HG03060 (cell line): Measurements from ENCODE around the gene UBAC2.

Source experiments
- ATAC-seq: cut with Tn5 transposase; IDR thresholded peaks from one replicate; pipeline ENCODE4 v1.9.1; 2021; ENCODE audit warnings: low read depth, moderate number of reproducible peaks; ENCODE audit not compliant: unreplicated experiment

UBAC2 gene

DNA sequence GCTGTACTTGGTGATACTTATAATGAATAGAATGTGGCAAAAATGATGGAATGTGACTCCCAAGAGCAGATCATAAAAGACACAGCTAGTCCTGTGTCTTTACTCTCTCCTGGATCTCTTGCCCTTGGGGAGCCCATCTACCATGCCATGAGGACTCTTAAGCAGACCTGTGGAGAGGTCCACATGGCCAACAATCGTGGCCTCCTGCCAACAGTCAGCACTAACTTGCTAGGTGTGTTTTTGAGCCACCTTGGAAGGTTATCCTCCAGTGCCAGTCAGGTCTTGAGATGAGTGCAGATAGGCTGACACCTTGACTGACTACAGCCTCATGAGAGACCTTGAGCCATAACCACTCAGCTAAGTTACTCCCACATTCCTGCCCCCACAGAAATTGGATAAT is 128.8 kb downstream of the UBAC2 start:
- no peak for ATAC-seq

DNA sequence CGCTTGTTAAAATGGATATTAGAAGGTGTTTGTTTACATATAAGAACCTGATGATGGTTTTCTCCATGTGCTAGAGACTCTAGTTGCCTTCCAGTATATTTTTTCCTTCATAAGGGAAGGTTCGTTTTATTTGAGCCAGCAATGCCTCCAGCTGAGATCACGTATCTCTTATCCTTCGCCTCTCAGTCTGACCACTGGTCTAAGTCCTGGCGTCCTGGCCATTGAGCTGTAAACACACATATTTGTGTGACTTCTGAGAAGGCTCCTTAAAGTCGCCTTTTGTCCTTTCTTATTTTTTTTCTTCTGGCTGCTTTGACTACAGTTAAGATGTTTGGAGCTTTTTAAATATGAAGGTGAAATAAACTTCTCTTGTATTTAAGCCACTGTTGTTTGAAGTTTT is 130.3 kb downstream of the UBAC2 start:
- no peak for ATAC-seq

DNA sequence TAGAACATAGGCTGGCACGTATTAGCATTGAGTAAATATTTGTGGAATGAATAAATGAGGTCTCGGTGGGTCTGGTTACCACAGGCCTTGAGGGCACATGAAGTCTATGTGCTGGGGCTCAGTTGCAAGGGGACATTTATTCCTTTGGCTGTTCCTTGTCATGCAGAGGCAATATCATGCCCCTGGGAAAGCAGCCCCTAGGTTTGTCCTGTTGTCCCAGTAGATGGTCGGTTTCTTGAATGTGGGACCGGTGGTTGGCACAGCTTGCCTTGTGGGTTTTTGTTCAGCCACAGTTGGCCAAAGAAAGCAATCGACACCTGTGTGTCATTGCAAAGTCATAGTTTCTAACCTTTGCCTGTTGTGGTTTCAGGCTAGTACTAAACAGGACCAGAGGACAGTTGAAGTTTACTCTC is 131.2 kb downstream of the UBAC2 start:
- peak; percentile 86 for ATAC-seq

DNA sequence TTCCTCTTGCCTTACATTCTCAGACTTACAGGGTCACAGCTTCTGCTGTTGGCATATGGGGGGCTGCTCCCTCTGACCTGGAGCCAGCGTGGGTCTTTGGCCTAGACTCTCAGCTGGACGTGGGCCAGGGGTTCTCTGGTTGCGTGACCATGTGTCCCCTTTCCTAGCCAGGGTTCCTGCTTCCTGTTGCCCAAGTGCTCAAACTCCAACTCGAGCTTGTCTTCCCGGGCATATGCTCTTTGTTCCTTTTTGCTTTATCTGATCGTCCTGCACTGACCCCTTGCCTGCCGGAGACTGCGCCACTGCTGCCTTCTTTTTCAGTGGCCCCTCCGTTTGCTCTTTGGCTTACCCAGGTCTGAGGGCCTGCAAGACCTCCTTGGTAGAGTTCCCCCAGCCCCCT is 131.8 kb downstream of the UBAC2 start:
- no peak for ATAC-seq

DNA sequence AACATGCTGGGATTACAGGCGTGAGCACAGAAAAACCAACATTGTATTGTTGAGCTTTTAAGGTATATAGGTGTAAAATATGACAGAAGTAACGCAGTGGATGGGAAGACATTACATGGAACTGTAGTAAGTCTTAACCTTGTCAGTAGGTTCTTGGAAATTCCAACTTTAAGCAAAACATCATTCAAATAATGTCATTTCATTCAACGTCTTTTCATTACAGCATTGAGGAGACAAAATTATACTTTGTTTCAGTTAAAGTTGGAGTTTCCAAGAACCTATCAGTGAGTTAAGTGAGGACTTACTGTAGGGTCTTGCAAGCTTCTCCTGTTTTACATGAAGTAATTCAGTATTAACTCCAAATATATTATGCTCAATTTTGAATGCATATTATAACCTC is 133.6 kb downstream of the UBAC2 start:
- ATAC-seq = no peak

DNA sequence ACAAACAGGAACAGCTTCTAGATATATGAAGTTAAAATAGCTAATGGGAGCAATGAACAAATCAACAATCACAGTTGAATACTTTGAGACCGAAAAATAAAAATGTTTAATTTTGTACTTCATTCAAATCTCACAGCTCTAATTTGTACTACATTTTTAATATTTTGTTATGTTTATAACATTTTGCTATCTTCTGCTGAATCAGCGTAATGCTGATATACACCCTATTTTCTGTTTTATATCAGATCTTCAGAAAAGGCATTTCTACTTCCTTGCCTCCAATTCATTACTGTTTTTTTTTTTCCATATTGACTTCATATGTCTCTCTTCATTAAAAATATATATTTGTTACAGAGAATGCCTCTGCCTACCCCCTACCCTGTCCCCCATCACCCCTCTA is 134.4 kb downstream of the UBAC2 start:
- ATAC-seq = no peak

DNA sequence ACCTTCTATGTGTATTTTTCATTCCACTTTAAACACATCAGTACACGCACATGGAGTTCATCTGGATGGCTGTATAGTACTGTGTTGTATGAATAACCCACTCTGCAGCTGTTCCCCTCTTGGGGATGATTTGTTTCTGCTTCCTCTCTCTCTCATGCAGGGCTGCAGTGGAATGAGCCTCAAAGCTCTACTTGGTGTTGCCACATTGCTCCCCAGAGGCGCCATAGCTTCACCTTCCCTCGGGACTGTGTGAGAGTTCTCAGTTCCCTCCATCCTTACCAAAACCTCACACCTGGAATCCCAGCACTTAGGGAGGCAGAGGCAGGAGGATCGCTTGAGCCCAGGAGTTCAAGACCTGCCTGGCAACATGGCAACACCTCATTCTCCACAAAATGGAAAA is 134.9 kb downstream of the UBAC2 start:
- ATAC-seq = no peak

DNA sequence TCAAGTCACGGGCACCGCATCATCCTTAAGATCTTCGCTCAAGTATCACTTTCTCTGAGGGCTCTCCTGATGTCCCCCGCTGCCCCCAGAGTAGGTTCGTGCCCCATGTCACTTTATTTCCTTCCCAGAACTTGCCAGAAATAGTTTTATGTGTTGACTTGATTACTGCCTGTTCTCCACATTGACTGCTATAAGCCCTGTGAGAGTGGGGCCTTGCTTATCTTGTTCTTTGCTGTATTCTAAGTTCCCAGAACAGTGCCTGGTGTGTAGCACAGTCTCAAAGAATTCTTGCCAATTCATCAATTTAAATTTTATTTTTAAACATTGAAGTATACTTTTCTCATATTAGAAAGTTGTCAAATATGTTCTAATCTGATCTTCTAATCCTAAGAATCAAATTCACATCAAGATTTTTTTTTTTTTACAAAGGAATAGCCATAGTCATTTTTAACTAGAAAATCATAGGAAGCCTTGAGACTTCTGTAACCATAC is 138.6 kb downstream of the UBAC2 start:
- ATAC-seq = no peak

DNA sequence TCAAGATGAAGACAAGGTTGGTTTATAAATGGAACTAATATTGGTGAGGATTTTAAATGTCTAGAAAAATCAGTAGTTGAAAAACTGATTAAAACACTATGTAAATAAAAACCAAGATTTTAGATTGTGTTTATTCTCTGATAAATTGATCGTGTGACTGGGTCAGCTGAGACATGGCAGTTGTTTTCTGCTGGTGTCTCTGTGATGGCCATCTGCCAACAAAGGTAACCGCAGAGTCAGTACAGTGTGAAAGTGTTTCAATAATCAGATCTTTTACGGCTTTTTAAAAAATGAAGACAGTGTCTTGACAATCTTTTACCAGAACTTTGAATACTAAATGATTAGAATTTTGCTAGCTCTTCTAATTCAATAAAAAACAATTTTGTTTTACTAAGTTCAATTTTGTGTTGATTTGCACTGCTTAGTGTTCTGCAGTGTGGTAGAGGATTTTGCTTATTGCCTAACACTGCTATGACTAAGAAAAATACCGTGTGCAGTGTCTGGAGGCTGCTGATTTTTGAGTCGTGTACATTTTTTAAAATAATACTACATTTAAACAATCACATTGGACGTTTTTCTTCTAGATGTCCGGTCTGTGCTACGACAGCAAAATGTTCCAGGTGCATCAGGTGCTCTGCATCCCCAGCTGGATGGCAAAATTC is 139.2 kb downstream of the UBAC2 start:
- no peak for ATAC-seq

DNA sequence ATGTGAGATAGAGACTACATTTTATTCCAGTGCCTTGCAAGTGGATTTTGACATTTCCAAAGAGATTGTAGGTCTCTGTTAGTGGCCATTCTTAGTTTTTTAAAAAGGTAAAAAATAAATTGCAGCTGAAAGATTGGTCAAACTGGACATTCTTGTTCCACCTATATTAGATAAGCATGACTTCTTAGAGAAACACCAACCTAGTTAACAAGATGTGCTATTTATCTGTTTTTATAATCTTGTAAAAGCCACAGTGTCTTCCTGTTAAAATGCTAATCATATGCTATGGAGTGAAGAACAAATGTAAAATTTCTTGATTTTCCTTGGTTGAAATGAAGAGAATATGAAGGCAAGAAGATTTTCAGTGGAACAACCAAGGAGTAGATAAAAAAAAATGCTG is 140.0 kb downstream of the UBAC2 start:
- no peak for ATAC-seq

DNA sequence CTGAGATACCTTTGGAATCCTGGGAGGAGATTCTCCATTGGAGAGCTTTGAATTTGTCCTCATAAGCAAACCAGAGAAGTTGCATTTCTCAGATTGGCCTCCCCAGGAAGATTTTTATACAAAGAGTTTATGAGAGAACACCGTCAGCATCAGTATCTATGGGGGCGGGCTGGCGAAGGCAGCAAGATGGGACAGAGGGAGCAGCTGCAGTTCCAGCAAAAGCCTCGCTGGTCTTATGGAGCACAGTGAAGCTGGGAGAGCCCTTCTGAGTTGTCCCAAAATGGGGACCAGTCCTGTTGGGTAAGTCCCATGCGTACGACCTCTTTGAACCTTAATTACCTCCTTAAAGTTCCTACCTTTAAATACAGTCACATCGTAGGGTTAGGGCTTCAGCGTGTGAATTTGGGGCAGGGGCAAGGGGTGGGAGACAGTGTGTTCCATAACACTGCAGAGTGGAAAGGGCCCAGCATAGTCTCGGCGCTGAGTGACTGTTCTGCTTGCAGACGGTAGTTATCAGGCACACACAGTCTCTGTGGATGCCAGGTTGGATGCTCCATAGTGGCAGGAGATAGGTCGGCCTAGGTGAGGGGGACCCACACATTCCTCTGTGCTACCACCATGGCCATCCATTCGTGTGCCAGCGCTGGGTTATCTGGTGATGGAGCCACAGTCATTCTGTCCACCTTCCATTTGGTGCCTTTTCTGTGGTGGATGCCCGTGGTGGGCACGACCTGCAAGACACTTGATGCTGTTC is 141.5 kb downstream of the UBAC2 start:
- no peak for ATAC-seq

DNA sequence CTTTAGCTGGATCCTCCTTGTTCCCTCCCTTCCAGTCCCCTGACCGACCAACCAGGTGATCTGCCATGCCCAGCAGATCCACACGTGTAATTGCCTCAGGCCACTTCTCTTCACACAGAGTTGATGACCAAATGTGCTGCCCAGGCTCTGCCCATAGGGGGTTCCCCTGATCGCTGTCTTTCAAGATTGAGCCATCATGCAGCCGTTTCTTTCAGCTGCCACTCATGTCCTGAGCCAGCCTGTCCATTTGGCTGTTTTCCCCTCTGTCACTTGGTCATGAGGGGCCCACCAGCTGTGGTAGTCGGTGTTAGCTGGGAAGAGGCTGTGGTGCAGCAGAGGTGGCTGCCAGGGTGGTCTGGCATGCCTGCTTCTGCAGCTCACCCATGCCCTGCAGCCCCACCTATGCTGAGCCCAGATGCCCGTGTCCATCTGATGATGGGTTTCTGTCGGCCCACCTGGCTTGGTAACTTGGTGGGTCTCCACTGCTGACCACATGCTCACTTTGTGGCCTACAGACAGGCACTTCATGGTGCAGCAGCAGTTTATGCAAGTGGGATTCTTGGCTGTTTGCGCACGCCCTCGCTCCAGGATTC is 142.2 kb downstream of the UBAC2 start:
- ATAC-seq = no peak

DNA sequence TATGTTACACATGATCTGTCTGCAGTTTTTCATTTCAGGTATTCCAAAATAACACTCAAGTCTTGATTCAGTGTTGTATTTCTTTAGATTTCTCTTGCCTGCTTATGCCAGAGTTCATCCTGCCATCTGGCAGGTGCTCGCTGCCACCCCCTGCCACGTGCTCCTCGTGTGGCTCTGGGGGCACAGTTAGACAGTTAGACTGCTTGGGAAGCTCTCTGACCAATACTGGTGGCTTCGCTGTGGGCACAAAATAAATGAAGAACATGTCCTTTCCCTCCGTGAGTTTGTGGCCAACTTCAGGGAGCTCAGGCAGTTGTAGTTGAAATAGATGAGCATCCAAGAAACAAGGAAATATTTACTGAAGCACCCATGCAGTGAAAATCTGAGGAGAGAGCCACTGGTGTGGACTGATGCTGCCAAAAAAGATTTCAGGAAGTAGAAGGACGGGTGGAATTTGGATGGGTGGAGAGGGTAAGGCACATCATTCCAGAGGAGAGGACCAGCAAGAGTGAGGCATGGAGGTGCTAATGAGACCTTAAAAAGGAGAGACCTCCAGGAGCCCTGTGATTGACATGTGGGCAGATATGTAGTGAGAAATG is 144.1 kb downstream of the UBAC2 start:
- no peak for ATAC-seq

DNA sequence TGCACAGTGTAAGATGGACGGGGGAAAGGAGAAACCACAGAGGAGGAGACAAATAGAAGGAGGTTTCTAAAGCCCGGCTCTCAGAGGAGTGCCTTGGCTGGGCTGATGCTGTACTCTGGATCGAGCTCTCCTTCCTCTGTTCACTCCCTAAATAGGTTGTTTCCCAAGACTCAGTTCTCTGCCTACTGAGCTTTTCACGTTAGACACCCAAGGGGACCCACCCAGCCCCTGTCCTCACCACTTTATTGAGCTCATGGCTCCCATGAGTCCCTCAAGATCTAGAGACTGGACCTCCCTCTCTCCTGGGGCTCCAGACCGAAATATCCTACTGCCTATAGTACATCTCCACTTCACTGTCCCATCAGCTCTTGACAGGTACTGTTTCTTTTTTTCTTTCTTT is 144.7 kb downstream of the UBAC2 start:
- no peak for ATAC-seq

DNA sequence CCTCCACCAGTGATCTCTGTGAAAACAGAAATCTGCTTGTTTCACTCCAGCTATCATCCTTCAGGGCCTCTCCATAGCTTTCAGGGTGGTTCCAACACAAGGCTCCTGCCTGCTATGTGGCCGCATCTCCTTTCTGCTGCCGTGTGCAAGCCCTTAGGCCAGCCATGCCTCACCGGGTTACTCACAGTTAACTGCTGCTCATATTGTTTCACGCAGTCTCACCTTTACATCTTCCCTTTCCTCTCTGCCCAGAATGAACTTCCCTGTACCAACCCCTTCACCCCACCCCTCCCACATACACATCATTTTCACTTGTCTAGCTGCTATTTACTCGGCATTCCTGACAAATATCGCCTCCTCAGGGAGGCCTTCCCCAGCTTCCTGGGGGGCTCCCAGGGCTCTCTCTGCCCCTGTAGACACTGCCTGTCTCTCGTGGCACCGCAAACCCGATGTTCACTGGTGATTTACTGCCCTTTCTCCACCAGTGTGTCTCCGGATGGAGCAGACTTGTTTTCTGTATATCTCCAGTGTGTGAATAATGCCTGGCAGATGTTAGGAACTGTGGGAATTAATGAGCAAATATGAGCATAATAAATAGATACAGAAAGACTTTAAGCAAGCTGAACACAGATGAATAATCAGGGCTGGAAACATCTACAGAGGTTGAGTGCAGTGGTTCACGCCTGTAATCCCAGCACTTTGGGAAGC is 145.8 kb downstream of the UBAC2 start:
- ATAC-seq = no peak

DNA sequence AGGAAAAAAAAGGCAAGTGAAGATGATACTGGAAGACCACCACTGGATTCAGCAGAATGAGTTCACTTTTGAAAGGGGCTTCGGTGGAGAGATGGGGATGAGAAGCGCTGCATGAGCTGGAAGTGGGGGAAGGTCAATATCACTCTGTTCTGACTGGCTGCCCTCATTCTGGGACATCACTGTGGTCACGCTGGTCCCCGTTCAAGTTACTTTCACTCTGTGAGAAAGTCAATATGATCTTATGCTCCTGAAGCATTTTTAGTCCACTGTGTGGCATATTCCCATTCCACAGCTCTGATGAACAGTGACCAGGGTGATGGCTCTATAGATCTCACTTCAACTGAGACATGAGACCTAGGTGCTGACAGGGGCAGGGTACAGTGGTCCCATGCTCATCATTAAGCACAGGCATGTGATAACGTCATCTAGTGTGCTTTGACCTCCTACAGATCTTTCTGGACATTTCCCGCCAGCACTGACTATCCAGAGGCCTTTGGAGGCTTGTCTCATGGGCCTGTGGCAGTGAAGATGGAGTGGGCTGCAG is 146.8 kb downstream of the UBAC2 start:
- peak; percentile 10 for ATAC-seq

DNA sequence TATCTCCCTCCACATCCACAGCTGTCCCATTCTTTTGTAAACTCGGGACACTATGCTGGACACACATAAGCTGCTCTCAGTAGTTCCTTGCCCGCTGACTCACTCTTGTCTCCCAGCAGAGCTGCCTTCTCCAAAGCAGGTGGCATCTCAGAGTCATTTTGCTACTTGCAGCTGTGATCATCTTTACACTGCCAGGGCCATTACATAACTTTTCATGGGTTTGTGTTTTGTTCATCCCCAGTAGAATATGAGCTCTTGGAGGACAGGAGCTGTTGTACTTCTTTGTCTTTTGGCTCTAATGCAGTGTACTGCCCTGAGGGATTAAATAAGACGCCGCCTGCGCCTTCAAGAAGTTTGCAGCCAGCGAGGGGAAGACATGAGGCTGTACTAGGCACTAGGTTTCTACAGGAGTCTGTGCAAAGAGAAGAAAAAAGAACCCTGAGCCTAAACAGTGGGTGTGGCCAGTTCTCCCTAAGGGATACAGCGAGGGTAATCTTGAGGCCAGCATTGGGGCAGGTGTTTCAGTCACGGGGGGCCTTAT is 147.3 kb downstream of the UBAC2 start:
- ATAC-seq = peak; percentile 66

DNA sequence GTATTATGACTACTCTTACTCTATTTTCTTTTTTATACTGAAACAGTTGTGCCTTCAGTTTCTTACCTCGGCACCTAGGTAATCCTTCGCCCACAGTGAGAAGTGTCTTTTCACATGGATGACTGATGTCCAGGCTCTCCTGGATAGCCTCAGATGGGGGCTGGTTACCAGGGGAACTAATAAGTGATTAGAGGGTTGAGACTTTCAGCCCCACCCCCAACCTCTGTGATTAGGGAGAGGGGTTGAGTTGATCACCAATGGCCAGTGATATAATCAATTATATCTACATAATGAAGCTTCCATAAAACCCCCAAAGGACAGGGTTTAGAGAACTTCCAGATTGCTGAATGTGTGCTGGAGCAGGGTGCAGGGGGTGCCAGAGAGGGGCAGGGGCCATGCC is 149.5 kb downstream of the UBAC2 start:
- ATAC-seq = no peak

DNA sequence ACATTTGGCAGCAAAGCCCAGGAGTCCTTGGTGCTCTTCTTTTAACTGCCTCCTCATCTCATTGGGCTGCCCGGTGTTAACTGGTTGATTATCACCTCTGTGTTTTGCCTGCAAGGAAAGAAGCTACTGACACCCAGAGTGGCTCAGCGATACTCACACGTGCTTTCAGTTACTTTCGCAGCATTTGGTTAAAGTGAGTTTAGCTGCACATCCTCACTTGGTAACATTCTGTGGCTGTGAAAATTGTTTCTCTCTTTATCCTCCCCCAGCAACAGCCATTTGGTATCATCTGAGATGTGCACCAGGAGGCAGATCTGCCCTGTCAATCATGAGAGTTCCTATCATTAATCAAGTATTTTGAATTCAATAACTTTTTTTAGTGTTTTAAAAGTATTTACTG is 151.1 kb downstream of the UBAC2 start:
- no peak for ATAC-seq
